Measurements from ENCODE around the gene BCL2L12.

BCL2L12 gene

DNA sequence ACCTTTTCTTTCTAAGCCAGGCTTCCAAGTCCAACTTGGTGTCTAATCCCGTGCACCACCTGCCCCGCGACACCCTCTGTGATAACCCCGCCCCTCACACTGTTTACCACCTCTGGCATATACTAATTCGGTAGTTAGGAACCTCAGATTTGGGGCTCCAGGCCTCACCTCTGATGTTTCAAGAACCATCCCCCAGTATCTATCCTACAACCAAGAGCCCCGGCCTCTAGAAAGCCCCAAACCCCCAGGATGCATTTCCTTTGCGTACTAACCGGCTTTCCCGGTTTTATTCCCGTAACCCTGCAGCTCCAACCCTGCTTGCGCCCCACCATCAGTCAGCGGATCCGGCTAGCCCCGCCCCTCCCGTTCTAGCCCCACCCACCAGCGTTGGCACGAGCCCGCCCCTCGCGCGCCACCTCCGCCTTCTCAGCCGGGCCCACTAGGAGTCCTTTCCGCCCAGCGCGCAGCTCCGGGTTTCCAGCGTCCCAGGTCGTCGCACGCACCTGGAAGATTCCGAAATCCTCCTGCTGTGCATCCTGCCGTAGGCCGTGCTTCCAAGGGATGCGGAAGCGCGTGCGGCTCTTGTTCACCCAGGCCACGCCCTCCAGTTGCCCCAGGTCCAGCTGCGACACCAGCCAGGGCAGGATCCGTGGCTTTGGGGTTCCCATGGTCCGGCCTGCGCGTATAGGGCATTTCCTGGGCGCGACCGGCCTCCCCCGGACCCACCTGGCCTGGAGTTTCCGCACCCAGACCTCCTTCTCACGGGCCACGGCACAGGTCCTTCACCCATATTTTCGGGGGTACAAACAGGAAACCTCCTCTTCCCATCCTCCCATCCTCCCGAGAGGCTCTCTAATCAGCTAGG lies 1.3 kb upstream of the BCL2L12 start:
- DNase-seq (ENCODE audit: low read depth): peak; percentile 79

DNA sequence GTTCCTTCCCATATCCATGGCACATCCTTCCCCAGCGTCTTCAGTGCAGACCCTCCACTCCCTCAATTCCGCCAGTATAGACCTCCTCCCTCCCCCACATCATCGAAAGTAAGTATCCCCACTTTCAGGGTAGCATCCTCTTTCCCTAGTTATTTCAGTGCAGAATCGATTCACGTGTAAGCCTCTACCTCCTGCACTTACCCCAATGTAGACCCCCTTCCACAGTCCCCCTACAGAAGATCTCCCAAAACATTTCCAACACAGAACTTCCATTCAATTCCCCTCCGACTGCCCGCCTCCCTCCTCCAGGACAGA lies 740 bp upstream of the BCL2L12 start:
- DNase-seq (ENCODE audit: low read depth): no peak

DNA sequence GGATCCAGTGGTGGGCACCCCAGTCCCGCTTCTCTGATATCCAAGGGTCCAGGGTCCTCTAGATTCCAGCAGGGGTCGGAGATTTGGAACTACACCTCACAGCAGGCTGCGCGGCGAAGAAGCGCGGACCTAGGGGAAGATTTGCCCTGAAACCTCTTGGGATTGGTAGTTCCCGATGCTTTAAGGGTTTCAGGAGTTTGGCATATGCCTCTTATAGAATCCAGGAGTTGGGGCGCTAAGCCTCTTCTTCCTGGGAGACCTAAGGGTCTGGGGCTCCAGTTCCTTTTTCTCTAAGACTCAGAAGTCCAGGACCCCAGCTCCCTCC lies 349 bp downstream of the BCL2L12 start:
- no peak for DNase-seq (ENCODE audit: low read depth)

DNA sequence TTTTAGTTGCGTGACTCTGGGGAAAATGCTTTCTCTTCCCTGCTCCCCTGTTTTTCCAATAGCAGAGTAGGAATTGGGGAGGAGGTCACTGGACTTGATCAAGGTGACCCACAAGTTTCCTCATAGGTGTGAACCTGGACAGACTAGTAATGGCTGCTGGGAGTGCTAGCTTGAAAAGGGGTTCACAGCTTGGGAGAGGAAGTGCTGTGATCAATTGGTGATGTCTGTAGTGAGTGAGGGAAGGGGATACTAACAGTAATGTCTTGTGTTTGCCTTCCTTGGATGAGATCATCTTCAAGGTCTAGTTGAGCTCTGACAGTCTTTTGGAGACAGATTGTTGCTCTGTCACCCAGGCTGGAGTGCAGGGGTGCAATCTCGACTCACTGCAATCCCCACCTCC lies 1.7 kb downstream of the BCL2L12 start:
- no peak for DNase-seq (ENCODE audit: low read depth)

DNA sequence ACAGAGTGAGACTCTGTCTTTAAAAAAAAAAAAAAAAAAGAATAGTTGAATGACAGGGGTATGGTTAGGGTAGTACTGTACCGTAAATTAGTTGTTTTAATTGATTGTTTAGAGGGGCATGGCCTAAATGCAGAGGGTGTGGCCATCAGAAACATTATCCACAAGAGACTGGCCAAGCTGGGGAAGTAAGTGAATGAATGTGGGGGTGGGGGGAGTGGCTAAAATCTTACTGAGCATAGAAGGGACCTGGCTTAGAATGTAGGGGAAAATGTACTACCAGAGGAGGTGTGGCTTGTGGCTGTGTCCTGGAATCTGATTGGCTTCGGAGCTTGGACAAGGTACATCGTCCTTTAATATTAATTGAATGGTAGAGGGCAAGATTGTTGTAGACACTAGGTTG lies 3.8 kb downstream of the BCL2L12 start:
- no peak for DNase-seq (ENCODE audit: low read depth)

DNA sequence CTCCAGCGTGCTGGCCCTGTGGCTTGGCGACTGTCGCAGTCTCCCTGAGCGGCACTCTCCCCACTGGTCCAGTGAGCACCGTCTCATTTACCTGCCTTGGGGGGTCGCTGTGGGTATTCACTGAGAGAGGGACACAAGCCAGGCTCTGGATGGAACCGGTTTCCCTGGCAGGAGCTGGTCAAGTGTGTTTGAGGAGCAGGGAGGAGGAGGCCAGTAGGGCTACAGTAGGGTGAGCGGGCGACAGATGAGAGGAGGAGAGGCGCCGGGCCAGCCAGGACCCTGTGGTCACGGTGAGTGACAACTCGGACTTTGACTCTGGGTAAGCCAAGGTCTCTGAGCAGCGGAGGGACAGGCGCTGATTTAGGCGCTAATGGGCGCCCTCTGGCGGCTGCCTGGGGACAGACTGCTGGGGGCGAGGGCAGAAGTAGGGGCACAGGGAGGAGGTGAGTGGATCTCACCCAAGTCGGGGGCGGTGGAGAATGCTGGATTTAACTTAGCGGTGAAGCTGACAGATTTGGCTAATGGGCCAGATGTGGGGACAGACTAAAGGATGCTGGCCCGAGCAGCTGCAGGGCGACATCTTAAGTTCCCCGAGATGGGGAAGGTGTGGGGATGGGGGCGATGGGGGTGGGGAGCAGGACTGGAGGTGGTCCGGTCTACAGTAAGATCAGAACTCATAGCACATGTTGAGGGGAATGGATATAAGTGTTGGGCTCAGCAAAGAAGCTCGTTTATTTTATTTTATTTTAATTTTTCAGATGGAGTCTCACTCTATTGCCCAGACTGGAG lies 6.6 kb downstream of the BCL2L12 start:
- peak; percentile 50 for DNase-seq (ENCODE audit: low read depth)

DNA sequence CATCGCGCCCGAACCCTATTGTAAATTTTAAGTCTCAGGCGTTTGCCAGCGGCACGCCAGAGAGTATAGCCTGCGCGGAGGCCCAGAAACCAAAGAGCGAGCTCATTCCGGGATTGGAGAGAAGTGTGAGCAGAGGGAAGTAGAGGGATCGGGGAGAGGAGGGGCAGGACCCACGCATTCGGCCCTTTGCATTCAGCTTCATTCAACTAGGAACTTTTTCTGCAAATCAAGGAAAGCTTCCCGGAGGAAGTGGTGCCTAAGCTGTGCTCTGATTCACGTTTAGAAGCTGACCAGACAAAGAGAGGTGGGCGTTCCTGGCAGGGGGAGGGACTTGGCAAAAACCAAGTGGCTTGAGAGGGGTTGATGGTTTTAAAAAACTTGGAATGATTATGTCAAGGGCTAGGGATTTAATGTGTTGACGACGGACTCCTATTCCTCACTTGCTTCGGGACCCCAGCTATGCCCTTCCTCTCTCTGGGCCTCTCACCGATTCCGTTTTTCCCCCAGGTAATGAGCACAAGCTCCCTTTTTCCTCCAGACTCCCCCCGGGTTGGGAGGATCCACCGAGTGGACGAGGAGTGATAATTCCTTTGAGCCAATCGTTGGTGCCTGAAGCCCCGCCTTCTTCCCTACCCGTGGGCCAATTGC lies 10.5 kb downstream of the BCL2L12 start:
- DNase-seq (ENCODE audit: low read depth): no peak

DNA sequence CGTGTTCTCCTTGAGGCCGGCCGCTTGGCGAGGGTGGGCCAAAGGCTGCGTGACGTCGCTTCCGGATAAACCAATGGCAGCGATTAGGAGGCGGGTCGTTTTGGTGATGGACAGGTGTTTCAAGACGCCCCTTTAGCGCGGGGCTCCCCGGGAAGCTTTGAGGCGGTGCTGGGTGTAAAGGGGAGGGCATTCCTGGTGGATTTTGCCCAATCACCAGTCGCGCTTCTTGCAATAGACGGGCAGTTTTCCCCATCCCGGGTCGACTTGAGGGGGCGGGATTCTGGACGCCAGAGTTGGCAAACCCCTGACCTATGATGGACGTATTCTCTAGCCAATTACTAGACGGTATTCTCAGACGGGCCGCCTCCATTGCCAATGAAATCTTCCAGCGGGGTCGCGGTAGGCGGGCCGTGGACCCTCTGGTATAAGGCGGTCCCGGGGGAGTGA lies 11.1 kb downstream of the BCL2L12 start:
- DNase-seq (ENCODE audit: low read depth): peak; percentile 95

DNA sequence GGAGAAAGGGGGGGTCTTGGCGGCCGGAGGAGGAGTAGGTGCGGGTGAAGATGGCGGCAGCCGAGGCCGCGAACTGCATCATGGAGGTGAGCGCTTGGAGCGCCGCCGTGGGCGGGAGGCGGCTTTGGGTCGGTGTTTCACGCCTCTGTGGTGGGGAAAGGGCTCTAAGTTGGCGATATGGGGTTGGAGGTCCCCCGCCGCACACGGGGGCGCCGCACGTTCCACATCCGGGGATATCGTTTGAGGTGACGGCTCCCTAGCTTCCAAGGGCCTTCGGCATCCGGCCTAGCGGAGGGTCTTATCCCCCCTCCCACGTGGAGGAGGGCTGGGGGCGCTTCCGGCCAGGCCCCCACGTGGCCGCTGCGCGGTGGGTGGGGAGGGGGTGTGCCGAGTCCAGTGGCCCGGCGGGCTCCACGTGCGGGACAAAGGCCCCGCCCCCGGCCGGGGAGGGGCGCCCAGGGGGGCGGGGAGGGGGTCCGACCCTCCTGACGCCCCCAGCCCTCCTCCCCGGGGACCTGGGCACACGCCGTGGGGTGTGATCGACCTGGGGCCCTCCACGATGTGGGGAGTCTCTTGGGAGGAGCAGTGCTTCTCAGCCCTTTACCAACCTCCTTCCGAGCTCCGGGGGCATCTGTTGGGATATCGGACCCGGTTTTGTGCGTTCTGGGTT lies 11.6 kb downstream of the BCL2L12 start, which contains the start of gene PRMT1:
TSS of gene PRMT1 (plus strand) at position 41 of the 670 bp plus-strand sequence. CDS start at position 51, 10 bp downstream.
- peak; percentile 37 for DNase-seq (ENCODE audit: low read depth)

DNA sequence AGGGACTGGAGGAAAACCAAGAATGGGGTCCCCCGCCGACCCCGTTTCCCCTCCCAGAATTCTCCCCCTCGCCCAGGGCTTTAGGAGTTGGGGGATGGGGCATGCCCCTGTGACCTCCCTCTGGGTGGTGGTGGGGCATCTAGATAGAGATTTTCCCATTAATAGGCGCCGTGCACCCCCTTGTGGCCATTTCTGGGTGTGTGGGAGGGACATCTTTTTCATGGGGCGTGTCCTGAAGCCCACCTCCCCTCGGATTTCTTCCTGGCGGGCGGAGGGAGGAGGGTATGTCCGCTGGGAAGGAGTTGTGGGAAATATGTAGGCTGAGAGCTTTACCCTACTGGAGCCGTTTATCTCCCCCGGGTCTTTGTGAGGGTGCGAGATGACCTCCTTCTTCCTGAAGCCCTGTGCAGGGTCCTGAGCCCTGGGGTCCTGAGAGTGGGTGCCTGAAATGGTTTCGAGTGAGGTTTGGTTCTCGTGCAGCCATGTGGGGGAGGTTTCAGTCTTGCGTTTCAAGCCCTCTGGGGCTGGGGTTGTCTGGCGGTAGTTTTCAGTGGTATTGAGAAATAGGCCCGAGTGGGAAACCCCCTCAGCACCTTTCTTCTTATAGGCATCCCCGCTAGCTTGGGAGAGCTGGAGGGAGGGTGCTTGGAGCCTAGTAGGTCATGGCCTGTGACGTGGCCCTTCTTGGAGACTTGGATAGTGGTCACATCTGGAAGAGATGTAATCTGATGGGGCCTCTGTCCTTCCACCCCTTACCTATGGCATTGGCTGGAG lies 12.4 kb downstream of the BCL2L12 start:
- DNase-seq (ENCODE audit: low read depth): peak; percentile 60

DNA sequence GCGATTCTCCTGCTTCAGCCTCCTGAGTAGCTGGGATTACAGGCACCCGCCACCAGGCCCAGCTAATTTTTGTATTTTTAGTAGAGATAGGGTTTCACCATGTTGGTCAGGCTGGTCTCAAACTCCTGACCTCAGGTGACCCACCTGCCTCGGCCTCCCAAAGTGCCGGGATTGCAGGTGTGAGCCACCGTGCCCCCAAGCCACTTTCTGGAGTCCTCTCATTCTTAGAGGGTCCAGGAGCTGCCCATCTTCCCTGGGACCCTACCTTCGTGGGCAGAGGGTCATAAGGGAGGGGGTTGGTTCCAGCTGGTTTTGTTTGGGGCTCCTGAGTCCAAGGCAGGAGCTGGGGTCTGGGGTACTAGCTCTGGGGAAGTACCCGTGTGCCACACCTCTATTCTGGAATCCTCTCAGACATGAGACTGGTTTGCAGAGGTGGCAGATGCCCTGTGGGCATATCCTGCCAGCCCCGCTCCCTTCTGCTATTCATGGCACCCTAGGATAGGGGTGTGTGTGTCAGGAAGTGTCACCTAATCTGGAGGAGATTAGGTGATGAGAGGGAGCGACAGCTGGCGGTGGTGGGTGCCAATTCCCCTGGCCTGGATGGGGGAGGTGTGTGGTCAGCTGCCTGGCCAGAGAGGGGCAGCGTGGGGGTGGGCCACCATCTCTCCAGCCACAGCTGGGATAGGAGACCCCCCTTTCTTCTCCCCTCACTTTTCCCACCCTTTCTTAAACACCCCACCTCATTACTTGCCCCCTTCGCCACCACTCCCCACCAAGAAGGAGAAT lies 13.4 kb downstream of the BCL2L12 start:
- no peak for DNase-seq (ENCODE audit: low read depth)

DNA sequence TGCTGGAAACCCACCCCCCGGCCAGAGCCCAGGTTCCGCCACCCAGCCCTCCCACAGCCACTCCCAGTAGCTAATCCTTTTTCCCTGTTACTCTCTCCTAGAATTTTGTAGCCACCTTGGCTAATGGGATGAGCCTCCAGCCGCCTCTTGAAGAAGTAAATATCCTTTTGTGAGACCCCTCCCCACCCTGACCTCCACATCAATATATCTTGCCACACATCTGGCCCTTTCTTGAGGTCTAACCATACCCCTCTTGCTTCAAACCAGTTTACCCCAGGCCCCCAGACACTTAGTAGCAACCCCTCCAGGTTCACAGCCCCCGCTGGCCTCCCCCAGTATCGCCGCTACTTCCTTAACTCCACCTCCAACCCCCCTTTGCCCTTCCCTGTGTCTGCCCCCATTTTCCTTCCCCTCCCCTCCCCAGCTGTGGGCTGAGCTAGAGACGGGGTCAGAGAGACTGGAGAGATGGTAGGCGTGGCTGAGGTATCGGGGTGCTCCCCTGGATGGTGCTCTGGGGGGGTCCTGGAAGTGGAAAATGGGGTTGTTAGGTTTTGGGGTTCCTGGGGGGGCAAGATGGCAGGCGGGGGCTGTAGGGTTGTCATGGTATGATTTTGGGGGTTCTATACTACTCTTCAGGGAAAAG lies 14.2 kb downstream of the BCL2L12 start:
- DNase-seq (ENCODE audit: low read depth): no peak

DNA sequence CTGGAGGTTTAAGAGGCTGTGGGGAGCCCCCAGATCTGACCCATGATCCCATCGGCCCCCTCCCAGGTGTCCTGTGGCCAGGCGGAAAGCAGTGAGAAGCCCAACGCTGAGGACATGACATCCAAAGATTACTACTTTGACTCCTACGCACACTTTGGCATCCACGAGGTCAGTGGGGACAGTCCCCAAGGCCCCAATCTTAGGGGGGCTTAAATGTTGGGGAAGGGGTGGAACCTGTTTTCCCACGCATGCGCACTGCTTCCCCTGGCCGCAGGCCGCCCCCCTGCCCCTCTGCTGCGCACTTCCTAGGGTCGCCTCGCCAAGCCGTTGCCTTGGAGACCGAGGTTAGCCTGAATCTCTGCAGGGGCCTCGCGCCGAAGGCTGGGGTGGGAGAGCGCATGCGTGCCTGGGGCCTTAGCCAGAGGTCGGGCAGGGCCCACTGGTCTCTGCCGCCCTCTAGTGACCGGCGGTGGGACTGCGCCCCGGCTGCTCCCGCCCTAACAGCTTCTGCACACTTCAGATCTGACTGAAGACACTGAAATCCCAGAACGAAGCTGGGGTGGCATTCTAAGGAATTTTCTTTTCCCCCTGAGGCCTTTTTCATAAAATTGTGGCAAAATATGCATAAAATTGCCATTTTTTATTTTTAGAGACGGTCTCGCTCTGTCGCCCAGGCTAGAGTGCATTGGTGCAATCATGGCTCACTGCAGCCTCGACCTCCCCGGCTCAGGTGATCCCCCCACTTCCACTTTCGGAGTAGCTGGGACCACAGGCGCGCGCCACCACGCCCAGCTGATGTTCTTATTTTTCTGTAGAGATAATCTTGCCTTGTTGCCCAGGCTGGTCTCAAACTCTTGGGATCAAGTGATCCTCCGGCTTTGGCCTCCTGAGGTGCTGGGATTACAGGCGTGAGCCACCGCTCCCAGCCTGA lies 15.0 kb downstream of the BCL2L12 start:
- DNase-seq (ENCODE audit: low read depth): peak; percentile 84

DNA sequence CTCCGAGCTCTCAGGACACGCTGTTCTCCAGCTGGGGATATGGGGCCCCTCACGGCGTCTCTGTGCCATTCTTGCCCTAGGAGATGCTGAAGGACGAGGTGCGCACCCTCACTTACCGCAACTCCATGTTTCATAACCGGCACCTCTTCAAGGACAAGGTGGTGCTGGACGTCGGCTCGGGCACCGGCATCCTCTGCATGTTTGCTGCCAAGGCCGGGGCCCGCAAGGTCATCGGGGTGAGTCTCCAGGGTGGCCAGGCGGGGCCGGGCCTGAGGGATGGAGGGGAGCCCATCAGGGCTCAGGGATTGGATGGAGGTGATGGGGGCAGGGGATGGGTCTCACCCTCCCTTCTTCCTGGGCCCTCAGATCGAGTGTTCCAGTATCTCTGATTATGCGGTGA lies 16.1 kb downstream of the BCL2L12 start:
- no peak for DNase-seq (ENCODE audit: low read depth)

DNA sequence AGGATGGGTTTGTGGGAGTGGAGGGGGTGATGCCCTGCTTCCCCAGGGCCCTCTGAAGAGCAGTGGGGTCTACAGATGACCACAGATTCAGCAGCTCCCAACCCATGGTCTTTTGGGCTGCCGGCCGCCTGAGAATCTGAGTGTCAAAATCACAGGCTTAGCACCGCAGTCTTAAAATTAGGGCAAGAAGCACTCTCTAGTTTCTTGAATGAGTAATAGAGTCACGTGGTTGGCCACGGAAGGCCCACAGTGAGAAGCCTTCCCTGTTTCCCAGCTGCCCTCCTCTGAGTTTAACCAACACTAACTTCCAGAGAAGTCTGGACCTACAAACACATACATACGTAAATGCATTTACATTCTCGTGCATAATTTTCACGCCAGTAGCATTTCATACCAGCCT lies 16.5 kb downstream of the BCL2L12 start:
- no peak for DNase-seq (ENCODE audit: low read depth)

DNA sequence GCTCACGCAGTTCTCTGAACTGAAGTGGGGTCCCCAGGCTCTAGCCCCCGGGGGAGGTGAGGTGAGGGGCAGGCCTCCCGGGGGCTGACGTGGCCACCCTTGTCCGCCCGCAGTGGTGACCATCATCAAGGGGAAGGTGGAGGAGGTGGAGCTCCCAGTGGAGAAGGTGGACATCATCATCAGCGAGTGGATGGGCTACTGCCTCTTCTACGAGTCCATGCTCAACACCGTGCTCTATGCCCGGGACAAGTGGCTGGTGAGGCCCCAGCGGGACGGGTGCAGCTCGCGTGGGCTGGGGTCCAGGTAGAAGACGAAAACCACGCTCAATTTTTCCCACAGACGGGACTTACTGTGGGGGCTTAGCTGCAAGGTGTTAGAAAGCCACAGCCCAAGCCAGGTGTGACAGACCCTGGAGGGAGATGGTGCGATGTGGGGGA lies 18.1 kb downstream of the BCL2L12 start:
- no peak for DNase-seq (ENCODE audit: low read depth)

DNA sequence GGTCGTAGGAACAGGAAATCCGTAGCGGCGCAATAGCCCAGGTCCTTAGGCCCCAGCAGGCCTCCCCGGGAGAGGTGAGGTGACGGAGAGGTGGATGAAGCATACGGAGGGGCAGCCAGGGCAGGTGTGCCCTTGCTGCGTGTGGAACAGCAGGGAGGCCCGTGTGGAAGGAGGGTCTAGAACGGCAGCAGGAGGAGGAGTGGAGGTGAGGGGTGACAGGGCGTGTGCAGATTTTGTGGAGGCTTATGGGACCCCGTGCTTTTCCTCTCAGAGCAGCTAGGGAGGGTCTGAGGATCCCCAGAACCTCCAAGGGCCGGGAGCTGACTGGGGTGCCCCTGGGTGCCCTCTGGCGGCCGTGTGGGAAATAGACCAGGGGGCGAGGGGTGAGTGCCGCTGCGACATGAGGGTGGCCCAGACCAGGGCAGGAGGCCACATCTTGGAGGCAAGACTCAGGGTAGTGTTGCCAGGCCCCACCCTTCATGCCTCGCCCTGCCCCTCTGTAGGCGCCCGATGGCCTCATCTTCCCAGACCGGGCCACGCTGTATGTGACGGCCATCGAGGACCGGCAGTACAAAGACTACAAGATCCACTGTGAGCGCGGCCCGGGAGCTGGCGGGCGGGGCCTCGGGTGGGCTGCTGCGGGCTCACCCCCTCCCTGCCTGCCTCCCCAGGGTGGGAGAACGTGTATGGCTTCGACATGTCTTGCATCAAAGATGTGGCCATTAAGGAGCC lies 18.7 kb downstream of the BCL2L12 start:
- DNase-seq (ENCODE audit: low read depth): no peak

DNA sequence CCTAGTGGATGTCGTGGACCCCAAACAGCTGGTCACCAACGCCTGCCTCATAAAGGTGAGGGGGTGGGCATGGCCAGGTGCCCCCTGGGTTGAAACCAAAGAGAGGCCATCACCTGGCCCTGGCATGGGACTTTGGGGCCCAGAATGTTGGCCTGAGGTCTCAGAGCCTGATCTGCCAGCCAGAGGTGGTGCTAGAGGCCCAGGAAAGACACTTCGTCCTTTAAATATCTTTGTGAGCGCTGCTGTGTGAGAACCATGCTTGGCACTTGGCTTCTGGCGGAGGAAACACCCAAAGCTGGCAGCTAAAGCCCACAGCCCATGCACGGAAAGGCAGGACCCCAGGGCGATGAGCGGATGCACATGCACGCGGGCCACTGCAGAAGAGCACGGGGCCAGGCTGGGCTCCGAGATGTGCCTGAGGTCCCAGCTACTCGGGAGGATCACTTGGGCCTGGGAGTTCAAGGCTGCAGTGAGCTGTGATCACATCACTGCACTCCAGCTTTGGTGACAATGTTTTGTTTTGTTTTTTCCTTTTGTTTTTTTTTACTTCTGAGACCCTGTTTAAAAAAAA lies 19.3 kb downstream of the BCL2L12 start:
- no peak for DNase-seq (ENCODE audit: low read depth)
